GM12878 (cell line): ENCODE results near the gene LGALS4. TPM values are rescaled to one million over a fixed set of nuclear protein-coding genes. Genes with fewer than 3 reads are reported as not detected.

Experiments
- ATAC-seq: fragments of 200-7000 bp; cut with Tn5 transposase; 3 replicates; pipeline ENCODE4 v1.9.1; 2020; ENCODE audit warnings: mild to moderate bottlenecking, moderate library complexity
- BruUV-seq: library from RNA; stranded (reverse); fragments of 400-500 nt; replicated peaks from 2 replicates; lab custom pipeline; 2021; lab: Mats Ljungman, UMichigan
- CTCF ChIA-PET: fragments of 300-600 bp; sonication (Branson Sonifier 250); formaldehyde crosslinking; extraction: SDS; loops from one replicate; lab custom pipeline; 2021; ENCODE audit warnings: inconsistent platforms; lab: Yijun Ruan, JAX
- POLR2A ChIA-PET: fragments of 350-600 bp; formaldehyde crosslinking; extraction: SDS; loops from one replicate; lab custom pipeline; 2021; ENCODE audit warnings: inconsistent platforms; lab: Charles Lee
- RAD21 ChIA-PET: fragments of 300-600 bp; sonication (Branson Sonifier 250); formaldehyde crosslinking; loops from one replicate; lab custom pipeline; 2023; ENCODE audit warnings: antibody characterized with exemption; ENCODE audit not compliant: unreplicated experiment; lab: Charles Lee
- SMC1A ChIA-PET: fragments of 300-600 bp; sonication (Branson Sonifier 250); formaldehyde crosslinking; loops from one replicate; lab custom pipeline; 2023; ENCODE audit not compliant: unreplicated experiment, uncharacterized antibody; lab: Charles Lee
- DNase-seq: peaks from one replicate; pipeline ENCODE4 v3.0.0-alpha.2; 2011; ENCODE audit warnings: low read depth, low spot score
- FAIRE-seq: peaks from 3 replicates; lab custom pipeline; 2011; peaks lifted over from hg19 to GRCh38; lab: Jason Lieb, UNC
- H2AFZ ChIP-seq: 2 replicates; pipeline ENCODE4 v1.6.0; 2011; ENCODE audit warnings: low read depth, low read length, control low read depth; ENCODE audit not compliant: control insufficient read depth
- H3K27ac ChIP-seq: 2 replicates; pipeline ENCODE4 v1.5.1; 2011; ENCODE audit warnings: control low read depth; ENCODE audit not compliant: control insufficient read depth, insufficient read depth
- H3K27me3 ChIP-seq, 2 experiments: replicated peaks in 1 of 2; 2 replicates each; pipeline versions ENCODE4 v1.6.0 to v1.6.1; 2011; ENCODE audit warnings: low read length in 1 of 2; ENCODE audit not compliant: control insufficient read depth in 2 of 2, insufficient read depth in 2 of 2
- H3K36me3 ChIP-seq, 2 experiments: 2 replicates each; pipeline ENCODE4 v1.5.1; 2011; ENCODE audit warnings: low read length in 1 of 2; ENCODE audit not compliant: control insufficient read depth in 2 of 2, insufficient read depth in 2 of 2
- H3K4me1 ChIP-seq: 2 replicates; pipeline ENCODE4 v1.6.1; 2011; ENCODE audit warnings: mild to moderate bottlenecking, low read length, moderate library complexity, mixed read lengths; ENCODE audit not compliant: control insufficient read depth, insufficient read depth
- H3K4me2 ChIP-seq: 2 replicates; pipeline ENCODE4 v1.6.0; 2011; ENCODE audit warnings: control low read depth; ENCODE audit not compliant: control insufficient read depth, insufficient read depth
- H3K4me3 ChIP-seq: fragments of 200-600 bp; sonication (generic); 2 replicates; pipeline ENCODE4 v1.5.1; 2016
- H3K79me2 ChIP-seq: 2 replicates; pipeline ENCODE4 v1.6.0; 2011; ENCODE audit warnings: low read length; ENCODE audit not compliant: control insufficient read depth, insufficient read depth
- H3K9ac ChIP-seq: 2 replicates; pipeline ENCODE4 v1.8.0; 2011; ENCODE audit warnings: low read length, control low read depth, mixed read lengths; ENCODE audit not compliant: control insufficient read depth, insufficient read depth
- H3K9me3 ChIP-seq: replicated peaks from 3 replicates; pipeline ENCODE4 v1.5.1; 2011; ENCODE audit warnings: mild to moderate bottlenecking, low read length; ENCODE audit not compliant: control insufficient read depth, insufficient read depth
- H4K20me1 ChIP-seq: 2 replicates; pipeline ENCODE4 v1.6.0; 2011; ENCODE audit not compliant: control insufficient read depth, insufficient read depth
- BACH1 ChIP-seq: fragments of 450-650 bp; IDR thresholded peaks from 2 replicates; pipeline ENCODE4 v1.6.1; 2017; ENCODE audit warnings: mild to moderate bottlenecking, borderline replicate concordance
- EED ChIP-seq: sonication (generic); IDR thresholded peaks from 2 replicates; pipeline ENCODE4 v1.6.1; 2016; ENCODE audit warnings: antibody characterized with exemption, low read depth
- EP300 ChIP-seq, 2 experiments: fragments of 150-350 bp in 1 of 2; IDR thresholded peaks; 2 replicates each; pipeline ENCODE4 v1.6.1; 2011 to 2012; ENCODE audit warnings: low read depth in 2 of 2, low read length in 2 of 2, borderline replicate concordance in 1 of 2, improper control_type of control experiment in 1 of 2, inconsistent platforms in 1 of 2; ENCODE audit not compliant: control insufficient read depth in 1 of 2
- MTA3 ChIP-seq: IDR thresholded peaks from 2 replicates; pipeline ENCODE4 v1.6.1; 2012; ENCODE audit warnings: low read length, inconsistent platforms, borderline replicate concordance
- NFIC ChIP-seq: IDR thresholded peaks from 2 replicates; pipeline ENCODE4 v1.6.1; 2012; ENCODE audit warnings: low read depth, mild to moderate bottlenecking, inconsistent platforms, low read length, moderate library complexity
- RFX5 ChIP-seq: IDR thresholded peaks from 2 replicates; pipeline ENCODE4 v1.6.1; 2011; ENCODE audit warnings: low read depth, low read length, improper control_type of control experiment
- SMAD5 ChIP-seq: IDR thresholded peaks from 2 replicates; pipeline ENCODE4 v1.6.1; 2016; ENCODE audit warnings: antibody characterized with exemption, low read depth
- SREBF2 ChIP-seq: IDR thresholded peaks from 2 replicates; pipeline ENCODE4 v1.6.1; 2012; ENCODE audit warnings: mild to moderate bottlenecking, low read length
- TCF3 ChIP-seq: IDR thresholded peaks from 2 replicates; pipeline ENCODE4 v1.6.1; 2012; ENCODE audit warnings: low read depth, mild to moderate bottlenecking, low read length, borderline replicate concordance; ENCODE audit not compliant: insufficient read depth
- WGBS: methylation state at CpG from one replicate; pipeline ENCODE4 v1.1.6; 2016; ENCODE audit warnings: low lambda C conversion rate; ENCODE audit not compliant: insufficient replicate concordance, insufficient coverage; ENCODE audit errors: missing lambda C conversion rate; 5-methylcytosine and 5-hydroxymethylcytosine counted together
- in situ Hi-C: fragments of 300-500 bp; cut with MboI; formaldehyde crosslinking; loops from 9 replicates; pipeline ENCODE4 v1.14.3; 2018; ENCODE audit warnings: mixed read lengths
- intact Hi-C: fragments of 100-400 bp; cut with micrococcal nuclease; formaldehyde crosslinking; loops from one replicate; pipeline ENCODE4 v1.14.2; 2022; ENCODE audit not compliant: unreplicated experiment
- polyA plus RNA-seq, 11 experiments: library from polyadenylated mRNA; depleted of rRNA in 4 of 11; unstranded in 6 of 11; stranded (reverse) in 5 of 11; fragments of >200 nt; fragmentation: Nextera tagmentation in 4 of 11; fragmentation: Illumina TruSeq in 1 of 11; extraction: Ambion mirVana in 4 of 11; extraction: Trizol in 1 of 11; gene quantifications; 1 replicate in 1 of 11; 2 replicates in 10 of 11; pipeline versions ENCODE4 v1.2.1 to v1.2.3, GENCODE V29; 2011 to 2016; ENCODE audit warnings: inconsistent platforms in 2 of 11, missing spikeins in 2 of 11, low read depth in 1 of 11
- total RNA-seq, 4 experiments: library from RNA; depleted of rRNA in 3 of 4; stranded (reverse); fragments of >200 nt in 3 of 4; fragmentation: Illumina TruSeq in 1 of 4; extraction: Trizol in 1 of 4; gene quantifications; 2 replicates each; pipeline versions ENCODE4 v1.2.1 to v1.2.3, GENCODE V29; 2013 to 2021
- TF ChIP-seq, protein P1 (sequence below): fragments of 450-650 bp; formaldehyde crosslinking; IDR thresholded peaks from 2 replicates; pipeline ENCODE4 v1.4.0; 2022; ENCODE audit warnings: mild to moderate bottlenecking, moderate library complexity
- TF ChIP-seq, protein P2 (sequence below): fragments of 150-350 bp; IDR thresholded peaks from 2 replicates; pipeline ENCODE4 v1.6.1; 2016; ENCODE audit warnings: low read depth, low read length
- TF ChIP-seq, protein P3 (sequence below): fragments of 450-650 bp; IDR thresholded peaks from 2 replicates; pipeline ENCODE4 v1.6.1; 2017; ENCODE audit warnings: mild to moderate bottlenecking, moderate library complexity

Gene LGALS4
- total and polyA plus RNA-seq, 10 of the 15 experiments (the other 5 are each of a cell fraction or from before 2014, with no cell fraction given), result 0.13 to 2.1 (median 0.26) TPM; not detected in 4

DNA sequence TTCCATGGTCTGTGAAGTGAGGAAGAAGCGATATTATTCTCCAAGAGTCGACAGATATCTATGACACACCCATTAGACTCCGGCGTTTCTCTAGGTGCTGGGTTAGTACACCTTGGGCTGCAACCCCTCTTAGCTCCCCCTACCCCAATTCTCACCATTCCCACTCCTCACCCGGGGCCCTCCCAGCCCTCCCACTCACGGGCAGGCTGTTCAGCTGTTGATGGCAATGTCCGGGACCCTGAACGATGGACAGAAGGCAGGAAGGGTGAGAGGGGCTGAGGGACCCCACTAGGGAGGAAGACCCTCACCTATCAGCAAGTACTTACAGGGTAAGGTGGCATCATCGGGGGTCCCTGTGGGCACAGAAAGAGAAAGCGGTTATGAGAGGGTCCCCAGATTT is 9.2 kb downstream of the LGALS4 start:
- no peak overlapping the region for H3K9ac ChIP-seq
- no peaks in the 10 kb centered on the region for H3K36me3 ChIP-seq
- FAIRE-seq (no peak), DNase-seq (no peak), ATAC-seq (no peak)
- in situ Hi-C loops, result no loop called here
- intact Hi-C loops, result no loop called here
- no peak overlapping the region for H2AFZ ChIP-seq
- H4K20me1 ChIP-seq, result no peaks in the 10 kb centered on the region
- no TSS peak for BruUV-seq
- RAD21 ChIA-PET, result no interaction called here
- H3K27ac ChIP-seq, result no peak overlapping the region
- WGBS, result 61% methylated on average over 9 of the region's 10 CpGs
- no peaks in the 10 kb centered on the region for H3K4me1 ChIP-seq
- H3K79me2 ChIP-seq, result no peaks in the 10 kb centered on the region
- CTCF ChIA-PET, result no interaction called here
- no peak overlapping the region for H3K4me3 ChIP-seq
- no peaks in the 10 kb centered on the region for H3K9me3 ChIP-seq
- SMC1A ChIA-PET, result no interaction called here
- POLR2A ChIA-PET, result no interaction called here
- no peaks in the 10 kb centered on the region for H3K27me3 ChIP-seq
- H3K4me2 ChIP-seq, result no peak overlapping the region
- TF ChIP-seq, protein P1, sequence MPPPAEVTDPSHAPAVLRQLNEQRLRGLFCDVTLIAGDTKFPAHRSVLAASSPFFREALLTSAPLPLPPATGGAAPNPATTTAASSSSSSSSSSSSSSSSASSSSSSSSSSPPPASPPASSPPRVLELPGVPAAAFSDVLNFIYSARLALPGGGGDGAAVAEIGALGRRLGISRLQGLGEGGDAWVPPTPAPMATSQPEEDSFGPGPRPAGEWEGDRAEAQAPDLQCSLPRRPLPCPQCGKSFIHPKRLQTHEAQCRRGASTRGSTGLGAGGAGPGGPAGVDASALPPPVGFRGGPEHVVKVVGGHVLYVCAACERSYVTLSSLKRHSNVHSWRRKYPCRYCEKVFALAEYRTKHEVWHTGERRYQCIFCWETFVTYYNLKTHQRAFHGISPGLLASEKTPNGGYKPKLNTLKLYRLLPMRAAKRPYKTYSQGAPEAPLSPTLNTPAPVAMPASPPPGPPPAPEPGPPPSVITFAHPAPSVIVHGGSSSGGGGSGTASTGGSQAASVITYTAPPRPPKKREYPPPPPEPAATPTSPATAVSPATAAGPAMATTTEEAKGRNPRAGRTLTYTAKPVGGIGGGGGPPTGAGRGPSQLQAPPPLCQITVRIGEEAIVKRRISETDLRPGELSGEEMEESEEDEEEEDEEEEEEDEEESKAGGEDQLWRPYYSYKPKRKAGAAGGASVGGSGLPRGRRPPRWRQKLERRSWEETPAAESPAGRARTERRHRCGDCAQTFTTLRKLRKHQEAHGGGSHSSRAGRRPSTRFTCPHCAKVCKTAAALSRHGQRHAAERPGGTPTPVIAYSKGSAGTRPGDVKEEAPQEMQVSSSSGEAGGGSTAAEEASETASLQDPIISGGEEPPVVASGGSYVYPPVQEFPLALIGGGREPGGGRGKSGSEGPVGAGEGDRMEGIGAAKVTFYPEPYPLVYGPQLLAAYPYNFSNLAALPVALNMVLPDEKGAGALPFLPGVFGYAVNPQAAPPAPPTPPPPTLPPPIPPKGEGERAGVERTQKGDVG (CRISPR knock-in tag), result no peak
- TF ChIP-seq MTA3 (no peak), BACH1 (no peak), EED (no peak), TCF3 (no peak), SMAD5 (no peak), RFX5 (no peak), EP300 (IDR thresholded peaks at IDR 0.05; ENCODE audit: borderline replicate concordance in 1 of 2, control insufficient read depth in 1 of 2, low read depth in 2 of 2, low read length in 2 of 2) (no peak), NFIC (no peak), SREBF2 (no peak)
- TF ChIP-seq, protein P2, sequence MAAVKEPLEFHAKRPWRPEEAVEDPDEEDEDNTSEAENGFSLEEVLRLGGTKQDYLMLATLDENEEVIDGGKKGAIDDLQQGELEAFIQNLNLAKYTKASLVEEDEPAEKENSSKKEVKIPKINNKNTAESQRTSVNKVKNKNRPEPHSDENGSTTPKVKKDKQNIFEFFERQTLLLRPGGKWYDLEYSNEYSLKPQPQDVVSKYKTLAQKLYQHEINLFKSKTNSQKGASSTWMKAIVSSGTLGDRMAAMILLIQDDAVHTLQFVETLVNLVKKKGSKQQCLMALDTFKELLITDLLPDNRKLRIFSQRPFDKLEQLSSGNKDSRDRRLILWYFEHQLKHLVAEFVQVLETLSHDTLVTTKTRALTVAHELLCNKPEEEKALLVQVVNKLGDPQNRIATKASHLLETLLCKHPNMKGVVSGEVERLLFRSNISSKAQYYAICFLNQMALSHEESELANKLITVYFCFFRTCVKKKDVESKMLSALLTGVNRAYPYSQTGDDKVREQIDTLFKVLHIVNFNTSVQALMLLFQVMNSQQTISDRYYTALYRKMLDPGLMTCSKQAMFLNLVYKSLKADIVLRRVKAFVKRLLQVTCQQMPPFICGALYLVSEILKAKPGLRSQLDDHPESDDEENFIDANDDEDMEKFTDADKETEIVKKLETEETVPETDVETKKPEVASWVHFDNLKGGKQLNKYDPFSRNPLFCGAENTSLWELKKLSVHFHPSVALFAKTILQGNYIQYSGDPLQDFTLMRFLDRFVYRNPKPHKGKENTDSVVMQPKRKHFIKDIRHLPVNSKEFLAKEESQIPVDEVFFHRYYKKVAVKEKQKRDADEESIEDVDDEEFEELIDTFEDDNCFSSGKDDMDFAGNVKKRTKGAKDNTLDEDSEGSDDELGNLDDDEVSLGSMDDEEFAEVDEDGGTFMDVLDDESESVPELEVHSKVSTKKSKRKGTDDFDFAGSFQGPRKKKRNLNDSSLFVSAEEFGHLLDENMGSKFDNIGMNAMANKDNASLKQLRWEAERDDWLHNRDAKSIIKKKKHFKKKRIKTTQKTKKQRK, result no peak
- TF ChIP-seq, protein P3, sequence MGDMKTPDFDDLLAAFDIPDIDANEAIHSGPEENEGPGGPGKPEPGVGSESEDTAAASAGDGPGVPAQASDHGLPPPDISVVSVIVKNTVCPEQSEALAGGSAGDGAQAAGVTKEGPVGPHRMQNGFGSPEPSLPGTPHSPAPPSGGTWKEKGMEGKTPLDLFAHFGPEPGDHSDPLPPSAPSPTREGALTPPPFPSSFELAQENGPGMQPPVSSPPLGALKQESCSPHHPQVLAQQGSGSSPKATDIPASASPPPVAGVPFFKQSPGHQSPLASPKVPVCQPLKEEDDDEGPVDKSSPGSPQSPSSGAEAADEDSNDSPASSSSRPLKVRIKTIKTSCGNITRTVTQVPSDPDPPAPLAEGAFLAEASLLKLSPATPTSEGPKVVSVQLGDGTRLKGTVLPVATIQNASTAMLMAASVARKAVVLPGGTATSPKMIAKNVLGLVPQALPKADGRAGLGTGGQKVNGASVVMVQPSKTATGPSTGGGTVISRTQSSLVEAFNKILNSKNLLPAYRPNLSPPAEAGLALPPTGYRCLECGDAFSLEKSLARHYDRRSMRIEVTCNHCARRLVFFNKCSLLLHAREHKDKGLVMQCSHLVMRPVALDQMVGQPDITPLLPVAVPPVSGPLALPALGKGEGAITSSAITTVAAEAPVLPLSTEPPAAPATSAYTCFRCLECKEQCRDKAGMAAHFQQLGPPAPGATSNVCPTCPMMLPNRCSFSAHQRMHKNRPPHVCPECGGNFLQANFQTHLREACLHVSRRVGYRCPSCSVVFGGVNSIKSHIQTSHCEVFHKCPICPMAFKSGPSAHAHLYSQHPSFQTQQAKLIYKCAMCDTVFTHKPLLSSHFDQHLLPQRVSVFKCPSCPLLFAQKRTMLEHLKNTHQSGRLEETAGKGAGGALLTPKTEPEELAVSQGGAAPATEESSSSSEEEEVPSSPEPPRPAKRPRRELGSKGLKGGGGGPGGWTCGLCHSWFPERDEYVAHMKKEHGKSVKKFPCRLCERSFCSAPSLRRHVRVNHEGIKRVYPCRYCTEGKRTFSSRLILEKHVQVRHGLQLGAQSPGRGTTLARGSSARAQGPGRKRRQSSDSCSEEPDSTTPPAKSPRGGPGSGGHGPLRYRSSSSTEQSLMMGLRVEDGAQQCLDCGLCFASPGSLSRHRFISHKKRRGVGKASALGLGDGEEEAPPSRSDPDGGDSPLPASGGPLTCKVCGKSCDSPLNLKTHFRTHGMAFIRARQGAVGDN, result no peak
